ENCODE results near the gene BCL2L14.

DNA sequence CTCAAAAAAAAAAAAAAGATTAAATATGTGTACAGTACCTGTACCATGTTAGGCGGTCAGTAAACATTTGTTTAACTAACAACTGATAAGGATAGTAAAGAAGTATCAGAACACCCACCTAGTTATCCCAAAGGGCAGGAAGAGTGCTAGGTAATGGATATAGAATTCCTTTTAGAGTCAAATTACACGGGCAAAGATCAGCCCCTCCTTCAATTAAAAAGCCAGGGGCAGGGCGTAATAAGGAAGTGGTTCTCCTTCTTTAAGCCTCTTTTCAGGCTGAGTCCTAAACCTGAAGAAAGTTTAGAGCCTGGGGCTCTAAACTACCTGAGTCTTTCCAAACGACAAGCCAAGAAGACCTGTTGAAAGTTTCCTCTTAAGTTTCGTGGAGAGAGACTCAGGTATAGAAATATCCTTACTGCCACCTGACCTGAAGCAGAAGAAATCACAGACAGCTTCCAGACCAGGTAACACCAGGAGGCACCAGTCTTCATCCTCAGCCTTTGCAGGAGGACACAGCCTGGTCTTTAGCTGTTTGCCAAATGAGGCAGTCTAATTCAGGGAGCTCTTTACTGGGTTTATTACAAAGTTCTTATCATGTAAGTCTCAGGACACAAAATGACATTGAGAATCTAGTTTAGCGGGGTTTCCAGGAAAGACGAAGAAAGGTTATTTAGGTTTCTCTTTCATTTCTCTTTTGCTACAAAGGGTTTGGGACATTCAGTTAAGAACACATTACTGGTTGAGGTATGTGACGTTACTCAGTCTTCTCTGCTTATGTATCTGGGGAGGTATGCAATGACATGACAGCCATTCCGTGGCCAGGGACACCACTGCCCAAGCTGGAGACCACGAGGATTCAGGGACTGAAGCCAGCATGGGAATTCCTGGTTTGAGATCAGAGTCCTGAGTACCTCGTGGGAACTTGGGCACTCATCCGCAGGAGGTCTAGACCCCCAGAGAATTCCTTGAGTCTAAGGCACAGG lies at the start of gene BCL2L14:
- TF ChIP-seq, protein P1, sequence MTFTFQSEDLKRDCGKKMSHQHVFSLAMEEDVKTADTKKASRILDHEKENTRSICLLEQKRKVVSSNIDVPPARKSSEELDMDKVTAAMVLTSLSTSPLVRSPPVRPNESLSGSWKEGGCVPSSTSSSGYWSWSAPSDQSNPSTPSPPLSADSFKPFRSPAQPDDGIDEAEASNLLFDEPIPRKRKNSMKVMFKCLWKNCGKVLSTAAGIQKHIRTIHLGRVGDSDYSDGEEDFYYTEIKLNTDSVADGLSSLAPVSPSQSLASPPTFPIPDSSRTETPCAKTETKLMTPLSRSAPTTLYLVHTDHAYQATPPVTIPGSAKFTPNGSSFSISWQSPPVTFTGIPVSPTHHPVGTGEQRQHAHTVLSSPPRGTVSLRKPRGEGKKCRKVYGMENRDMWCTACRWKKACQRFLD (tag by site-specific recombination; IDR thresholded peaks at IDR 0.05) = no peak
- TF ChIP-seq, protein P2, sequence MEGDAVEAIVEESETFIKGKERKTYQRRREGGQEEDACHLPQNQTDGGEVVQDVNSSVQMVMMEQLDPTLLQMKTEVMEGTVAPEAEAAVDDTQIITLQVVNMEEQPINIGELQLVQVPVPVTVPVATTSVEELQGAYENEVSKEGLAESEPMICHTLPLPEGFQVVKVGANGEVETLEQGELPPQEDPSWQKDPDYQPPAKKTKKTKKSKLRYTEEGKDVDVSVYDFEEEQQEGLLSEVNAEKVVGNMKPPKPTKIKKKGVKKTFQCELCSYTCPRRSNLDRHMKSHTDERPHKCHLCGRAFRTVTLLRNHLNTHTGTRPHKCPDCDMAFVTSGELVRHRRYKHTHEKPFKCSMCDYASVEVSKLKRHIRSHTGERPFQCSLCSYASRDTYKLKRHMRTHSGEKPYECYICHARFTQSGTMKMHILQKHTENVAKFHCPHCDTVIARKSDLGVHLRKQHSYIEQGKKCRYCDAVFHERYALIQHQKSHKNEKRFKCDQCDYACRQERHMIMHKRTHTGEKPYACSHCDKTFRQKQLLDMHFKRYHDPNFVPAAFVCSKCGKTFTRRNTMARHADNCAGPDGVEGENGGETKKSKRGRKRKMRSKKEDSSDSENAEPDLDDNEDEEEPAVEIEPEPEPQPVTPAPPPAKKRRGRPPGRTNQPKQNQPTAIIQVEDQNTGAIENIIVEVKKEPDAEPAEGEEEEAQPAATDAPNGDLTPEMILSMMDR (tag by site-specific recombination; IDR thresholded peaks at IDR 0.05) = no peak
- TF ChIP-seq ZNF768 (tag by site-specific recombination; IDR thresholded peaks at IDR 0.05) (no peak), MZF1 (tag by site-specific recombination; IDR thresholded peaks at IDR 0.05; ENCODE audit: borderline replicate concordance) (no peak), ZNF623 (tag by site-specific recombination; IDR thresholded peaks at IDR 0.05) (no peak), ZNF600 (tag by site-specific recombination; IDR thresholded peaks at IDR 0.05) (no peak)
- TF ChIP-seq, protein P3, sequence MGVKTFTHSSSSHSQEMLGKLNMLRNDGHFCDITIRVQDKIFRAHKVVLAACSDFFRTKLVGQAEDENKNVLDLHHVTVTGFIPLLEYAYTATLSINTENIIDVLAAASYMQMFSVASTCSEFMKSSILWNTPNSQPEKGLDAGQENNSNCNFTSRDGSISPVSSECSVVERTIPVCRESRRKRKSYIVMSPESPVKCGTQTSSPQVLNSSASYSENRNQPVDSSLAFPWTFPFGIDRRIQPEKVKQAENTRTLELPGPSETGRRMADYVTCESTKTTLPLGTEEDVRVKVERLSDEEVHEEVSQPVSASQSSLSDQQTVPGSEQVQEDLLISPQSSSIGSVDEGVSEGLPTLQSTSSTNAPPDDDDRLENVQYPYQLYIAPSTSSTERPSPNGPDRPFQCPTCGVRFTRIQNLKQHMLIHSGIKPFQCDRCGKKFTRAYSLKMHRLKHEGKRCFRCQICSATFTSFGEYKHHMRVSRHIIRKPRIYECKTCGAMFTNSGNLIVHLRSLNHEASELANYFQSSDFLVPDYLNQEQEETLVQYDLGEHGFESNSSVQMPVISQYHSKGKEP (tag by site-specific recombination; IDR thresholded peaks at IDR 0.05) = no peak
